HG03280 (cell line): ENCODE data around the gene MKNK2.
"Not testable (repeated sequence)": the region's sequence is repeated elsewhere in the genome, so short reads cannot be mapped to it uniquely, and the experiment has no call there.

Experiments used
- ATAC-seq: cut with Tn5 transposase; IDR thresholded peaks from one replicate; pipeline ENCODE4 v1.9.1; 2021; ENCODE audit warnings: mild to moderate bottlenecking, moderate library complexity; ENCODE audit not compliant: unreplicated experiment

Gene MKNK2

DNA sequence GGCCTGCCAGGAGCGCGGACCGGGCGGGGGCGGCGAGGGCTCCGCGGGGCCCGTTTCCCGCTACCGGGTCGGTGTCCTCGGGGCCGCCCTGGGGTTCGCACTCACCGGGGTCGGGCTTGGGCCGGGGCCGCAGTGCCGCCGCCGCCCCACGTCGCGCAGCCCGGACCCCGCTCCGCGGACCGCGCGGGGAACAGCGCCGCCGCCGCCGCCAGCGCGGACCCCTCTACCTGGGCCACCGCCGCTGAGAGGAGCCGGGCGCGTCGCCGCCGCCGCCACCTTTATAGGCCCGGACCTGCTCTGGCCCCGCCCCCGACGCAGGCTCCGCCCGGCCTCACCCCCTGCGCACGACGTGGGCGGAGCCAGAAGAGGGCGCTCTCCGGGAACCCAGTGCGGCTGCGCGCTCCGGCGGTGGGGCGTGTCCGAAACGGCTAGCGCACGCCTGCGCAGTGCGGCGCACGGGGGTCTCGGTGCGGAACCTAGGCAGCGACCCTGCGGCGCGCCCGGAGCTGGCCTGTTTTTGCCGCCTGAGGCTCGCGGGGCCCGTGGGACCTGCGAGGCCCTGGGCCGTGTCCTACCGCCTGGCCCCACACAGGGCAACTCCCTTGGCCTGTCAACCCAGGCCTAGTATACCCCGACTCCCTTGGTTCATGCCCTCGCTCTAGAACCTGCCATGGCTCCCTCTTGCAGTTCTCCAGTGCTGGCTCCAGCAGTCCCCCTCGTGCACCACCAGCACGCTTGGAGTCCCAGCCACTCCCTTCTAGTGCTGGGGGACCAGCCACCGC lies at the start of gene MKNK2:
Gene MKNK2, minus strand, starts transcription at position 254 of the 782 bp plus-strand sequence. CDS start 393 bp downstream, outside the sequence.
- peak; percentile 56 for ATAC-seq

DNA sequence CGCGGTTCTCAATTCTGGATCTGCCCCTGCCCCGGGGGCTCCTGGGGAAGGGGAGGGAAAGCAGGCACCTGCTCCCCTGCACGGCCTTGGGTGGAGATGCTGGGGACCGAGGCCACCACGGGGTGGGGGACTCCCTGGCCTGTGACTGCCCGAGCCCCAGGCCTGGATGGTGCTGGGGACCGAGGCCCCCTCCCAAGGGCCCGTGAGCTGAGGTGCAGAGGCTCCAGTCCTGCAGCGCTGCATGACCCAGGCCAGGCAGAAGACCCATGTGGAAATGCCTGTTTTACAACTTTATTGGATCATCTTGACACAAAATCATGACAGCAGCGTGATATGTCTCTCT lies 49.6 kb upstream of the MKNK2 start:
- ATAC-seq, result no peak

DNA sequence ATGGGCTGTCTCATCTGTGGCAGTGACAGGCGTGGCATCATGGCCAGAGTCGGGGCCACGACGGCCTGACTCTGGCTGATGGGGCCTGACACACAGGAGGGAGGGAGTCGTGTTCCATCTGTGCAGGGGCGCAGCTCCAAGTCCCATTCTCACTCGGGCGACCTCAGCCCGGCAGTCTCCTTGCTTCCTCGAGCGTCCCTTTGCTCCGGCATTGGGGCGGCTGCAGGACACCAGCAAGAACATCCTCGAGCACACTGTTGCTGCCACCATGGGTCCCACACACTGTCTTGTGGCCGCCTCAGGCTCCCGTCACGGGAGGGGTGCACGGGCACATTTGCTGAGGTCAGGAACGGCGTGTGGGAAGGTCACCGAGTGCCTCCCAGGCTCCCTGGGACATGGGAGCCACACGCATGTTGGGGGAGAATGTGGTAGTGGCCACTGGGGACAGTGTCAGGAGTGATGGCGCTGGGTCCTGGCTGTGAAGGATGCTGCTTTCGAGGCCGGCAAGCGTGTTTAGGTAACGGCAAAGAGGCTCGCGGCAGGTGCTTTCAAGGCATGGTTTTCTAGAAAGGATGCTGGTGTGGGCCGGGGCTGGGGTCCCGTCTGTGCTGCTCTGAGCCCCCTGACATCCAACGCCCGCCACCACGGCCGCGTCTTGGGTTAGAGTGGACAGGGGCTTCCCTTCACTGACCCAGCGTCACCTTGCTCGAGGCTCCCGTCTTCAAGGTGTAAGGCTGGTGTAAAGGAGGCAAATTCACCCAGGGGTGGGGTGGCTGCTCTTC lies 49.1 kb upstream of the MKNK2 start:
- no peak for ATAC-seq

DNA sequence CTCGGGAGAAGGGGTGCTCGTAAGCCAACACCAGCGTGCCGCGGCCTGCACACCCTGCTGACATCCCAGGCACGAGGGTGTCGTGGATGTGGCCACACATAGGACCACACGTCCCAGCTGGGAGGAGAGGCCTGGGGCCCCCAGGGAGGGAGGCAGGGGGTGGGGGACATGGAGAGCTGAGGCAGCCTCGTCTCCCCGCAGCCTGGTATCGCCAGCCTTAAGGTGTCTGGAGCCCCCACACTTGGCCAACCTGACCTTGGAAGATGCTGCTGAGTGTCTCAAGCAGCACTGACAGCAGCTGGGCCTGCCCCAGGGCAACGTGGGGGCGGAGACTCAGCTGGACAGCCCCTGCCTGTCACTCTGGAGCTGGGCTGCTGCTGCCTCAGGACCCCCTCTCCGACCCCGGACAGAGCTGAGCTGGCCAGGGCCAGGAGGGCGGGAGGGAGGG lies 48.0 kb upstream of the MKNK2 start:
- ATAC-seq, result no peak

DNA sequence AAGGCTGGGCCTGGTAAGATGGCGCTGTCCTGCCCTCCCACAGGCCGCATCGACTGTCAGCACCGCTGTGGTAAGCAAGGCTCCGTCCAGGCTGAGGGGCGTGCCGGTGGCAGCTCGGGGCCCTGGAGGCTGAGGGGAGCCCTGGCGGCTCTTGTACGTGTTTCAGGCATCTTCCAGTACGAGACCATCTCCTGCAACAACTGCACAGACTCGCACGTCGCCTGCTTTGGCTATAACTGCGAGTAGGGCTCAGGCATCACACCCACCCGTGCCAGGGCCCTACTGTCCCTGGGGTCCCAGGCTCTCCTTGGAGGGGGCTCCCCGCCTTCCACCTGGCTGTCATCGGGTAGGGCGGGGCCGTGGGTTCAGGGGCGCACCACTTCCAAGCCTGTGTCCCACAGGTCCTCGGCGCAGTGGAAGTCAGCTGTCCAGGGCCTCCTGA lies 46.9 kb upstream of the MKNK2 start:
- ATAC-seq, result no peak

DNA sequence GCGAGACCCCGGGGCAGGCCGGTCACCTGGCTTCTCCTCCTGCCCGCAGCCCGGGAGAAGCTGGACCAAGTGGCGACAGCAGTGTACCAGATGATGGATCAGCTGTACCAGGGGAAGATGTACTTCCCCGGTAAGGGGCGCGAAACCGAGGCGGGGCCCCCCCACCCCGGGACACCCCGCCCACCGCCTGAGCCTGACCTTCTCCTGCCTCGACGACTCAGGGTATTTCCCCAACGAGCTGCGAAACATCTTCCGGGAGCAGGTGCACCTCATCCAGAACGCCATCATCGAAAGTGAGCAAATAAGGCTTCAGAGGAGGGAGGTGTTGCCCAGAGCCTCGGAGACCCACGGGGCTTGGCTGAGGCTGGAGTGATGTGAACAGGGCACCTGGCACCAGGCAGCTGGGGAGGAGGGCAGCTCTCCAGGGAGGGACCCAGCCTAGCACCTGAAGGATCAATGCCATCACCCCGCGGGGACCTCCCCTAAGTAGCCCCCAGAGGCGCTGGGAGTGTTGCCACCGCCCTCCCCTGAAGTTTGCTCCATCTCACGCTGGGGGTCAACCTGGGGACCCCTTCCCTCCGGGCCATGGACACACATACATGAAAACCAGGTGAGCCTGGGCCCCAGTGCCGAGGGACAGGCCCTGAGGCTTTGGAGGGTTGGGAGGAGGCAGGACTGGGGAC lies 46.3 kb upstream of the MKNK2 start:
- no peak for ATAC-seq

DNA sequence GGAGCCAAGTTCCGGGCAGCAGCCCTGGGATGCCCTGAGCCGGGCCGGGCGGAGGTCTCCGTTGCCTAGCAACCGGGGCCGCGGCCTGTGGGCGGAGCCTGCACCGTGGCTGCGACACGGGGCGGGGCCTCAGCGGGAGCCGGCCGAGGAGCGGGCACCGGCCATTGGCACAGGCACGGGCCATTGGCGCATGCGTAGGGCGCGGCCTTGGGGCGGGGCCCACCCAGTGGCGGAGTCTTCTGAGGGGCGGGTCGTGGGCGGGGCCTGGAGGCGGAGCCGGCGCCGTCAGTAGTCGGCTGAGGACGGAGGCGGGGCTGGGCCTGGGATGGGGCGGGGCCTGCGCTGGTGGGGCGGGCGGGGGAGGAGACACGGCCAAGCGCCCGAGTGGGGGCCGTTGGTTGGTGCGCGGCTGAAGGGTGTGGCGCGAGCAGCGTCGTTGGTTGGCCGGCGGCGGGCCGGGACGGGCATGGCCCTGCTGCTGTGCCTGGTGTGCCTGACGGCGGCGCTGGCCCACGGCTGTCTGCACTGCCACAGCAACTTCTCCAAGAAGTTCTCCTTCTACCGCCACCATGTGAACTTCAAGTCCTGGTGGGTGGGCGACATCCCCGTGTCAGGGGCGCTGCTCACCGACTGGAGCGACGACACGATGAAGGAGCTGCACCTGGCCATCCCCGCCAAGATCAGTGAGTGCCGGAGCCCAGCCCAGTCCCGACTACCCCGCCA lies 45.6 kb upstream of the MKNK2 start, which contains the start of gene IZUMO4:
Gene IZUMO4, plus strand, starts transcription at position 436 of the 723 bp plus-strand sequence. Its CDS starts 31 bp downstream, at position 467.
- peak; percentile 68 for ATAC-seq

DNA sequence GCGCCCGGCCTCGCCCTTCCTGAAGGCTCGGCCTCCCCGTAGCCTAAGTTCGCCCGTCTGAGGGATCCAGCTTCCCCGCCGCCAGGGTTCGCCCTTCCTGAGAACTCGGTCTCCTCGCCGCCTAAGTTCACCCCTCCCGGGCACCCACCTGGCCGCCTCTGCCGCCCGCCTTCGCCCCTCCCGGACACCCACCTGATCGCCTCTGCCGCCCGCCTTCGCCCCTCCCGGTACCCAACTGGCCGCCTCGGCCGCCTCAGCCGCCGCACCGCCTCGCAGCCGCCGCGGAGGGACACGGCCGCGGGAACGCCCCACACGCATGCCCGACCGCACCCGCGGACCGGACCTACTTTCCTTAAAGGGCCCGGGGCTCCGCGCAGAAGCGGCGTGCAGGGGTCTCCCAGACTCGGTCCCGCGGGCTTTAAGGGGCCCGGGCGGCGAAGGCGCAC lies 45.0 kb upstream of the MKNK2 start, which contains the start of gene MOB3A:
Gene MOB3A, minus strand, starts transcription at position 293 of the 446 bp plus-strand sequence. CDS start 17,766 bp downstream, outside the sequence.
- no peak for ATAC-seq

DNA sequence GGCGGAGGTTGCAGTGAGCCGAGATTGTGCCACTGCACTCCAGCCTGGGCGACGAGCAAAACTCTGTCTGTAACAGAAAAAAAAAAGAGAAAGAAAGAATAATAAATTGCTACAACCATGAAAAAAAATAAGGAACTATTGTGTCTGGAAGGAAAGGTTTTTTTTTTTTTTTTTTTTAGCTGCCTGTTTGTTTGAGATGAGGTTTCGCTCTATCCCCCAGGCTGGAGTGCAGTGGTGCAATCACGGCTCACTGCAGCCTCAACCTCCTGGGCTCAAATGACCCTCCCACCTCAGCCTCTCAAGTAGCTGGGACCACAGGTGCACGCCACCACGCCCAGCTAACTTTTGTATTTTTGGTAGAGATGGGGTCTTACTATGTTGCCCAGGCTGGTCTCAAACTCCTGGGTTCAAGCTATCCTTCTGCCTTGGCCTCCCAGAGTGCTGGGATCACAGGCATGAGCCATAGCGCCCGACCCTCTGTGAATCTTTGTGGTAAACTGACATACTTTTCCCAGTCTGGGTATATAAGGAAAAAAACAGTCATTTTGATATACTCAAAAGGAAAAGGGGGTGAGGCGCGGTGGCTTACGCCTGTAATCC lies 41.0 kb upstream of the MKNK2 start:
- ATAC-seq, result not testable (repeated sequence)

DNA sequence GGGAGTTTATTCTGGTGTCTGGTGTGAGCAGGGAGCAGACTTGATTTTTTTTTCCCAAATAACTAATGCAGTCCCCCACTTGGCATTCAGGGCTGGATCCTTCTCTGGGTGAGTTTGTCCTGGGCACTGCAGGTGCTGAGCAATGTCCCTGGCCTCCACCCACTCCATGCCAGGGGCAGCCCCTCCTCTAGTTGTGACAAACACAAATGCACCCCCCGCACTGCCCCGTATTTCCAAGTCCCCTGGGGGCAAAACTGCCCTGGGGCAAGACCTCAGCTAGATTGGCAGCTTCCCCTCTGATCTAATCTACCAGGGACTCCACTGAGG lies 38.6 kb upstream of the MKNK2 start:
- ATAC-seq, result no peak

DNA sequence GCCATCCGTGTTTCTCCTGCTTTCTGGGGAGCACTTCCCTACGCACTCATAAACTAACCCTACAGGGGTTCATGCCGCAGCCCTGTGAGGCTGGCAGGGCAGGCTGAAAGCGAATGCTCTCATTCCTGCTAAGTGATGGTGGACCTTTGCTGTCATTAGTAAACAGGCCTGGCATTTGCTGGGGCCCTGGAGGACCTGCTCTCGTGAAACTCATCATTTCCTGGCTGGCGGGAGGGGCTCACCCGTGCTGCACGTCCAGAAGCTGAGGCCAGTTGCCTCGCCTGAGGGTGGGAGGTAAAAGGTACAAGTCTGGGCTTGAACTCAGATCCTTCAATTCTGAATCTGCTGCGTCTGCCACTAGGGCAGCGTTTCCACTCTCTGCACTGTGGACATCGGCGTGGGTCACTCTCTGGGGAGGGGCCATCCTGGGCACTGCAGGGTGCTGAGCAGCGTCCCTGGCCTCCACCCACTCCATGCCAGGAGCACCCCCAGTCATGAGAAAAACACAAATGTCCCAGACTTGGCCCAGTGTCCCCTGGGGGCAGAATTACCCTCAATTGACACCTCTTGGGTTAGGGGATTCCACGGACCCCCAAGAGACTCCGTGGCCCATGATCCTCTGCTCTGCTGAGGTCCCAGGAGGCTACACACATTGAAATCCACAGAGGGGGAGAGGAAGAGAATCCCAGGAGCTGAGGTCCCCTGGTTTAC lies 38.1 kb upstream of the MKNK2 start:
- ATAC-seq, result no peak

DNA sequence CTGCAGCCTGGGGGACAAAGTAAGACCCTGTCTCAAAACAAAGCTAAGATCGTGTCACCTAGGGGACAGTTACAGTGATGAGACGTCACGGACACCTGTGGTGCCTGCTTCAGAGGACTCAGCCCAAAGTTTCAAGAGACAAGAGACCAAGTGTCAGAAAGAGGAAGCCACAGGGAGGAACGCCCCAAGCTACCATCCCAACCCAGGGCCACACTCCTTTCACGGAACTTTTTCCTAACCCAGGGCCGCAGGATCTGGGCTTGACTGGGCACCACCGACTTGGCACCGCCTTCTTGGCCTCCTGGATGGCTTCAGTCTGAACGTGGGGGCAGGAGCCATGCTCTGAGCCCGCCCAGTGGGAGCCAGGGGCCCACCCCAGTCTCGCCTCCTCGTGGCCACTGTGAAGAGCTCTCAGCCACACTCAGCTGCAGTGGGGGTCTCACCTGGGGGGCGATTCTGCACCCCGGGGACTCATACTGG lies 36.6 kb upstream of the MKNK2 start:
- ATAC-seq, result peak; percentile 28

DNA sequence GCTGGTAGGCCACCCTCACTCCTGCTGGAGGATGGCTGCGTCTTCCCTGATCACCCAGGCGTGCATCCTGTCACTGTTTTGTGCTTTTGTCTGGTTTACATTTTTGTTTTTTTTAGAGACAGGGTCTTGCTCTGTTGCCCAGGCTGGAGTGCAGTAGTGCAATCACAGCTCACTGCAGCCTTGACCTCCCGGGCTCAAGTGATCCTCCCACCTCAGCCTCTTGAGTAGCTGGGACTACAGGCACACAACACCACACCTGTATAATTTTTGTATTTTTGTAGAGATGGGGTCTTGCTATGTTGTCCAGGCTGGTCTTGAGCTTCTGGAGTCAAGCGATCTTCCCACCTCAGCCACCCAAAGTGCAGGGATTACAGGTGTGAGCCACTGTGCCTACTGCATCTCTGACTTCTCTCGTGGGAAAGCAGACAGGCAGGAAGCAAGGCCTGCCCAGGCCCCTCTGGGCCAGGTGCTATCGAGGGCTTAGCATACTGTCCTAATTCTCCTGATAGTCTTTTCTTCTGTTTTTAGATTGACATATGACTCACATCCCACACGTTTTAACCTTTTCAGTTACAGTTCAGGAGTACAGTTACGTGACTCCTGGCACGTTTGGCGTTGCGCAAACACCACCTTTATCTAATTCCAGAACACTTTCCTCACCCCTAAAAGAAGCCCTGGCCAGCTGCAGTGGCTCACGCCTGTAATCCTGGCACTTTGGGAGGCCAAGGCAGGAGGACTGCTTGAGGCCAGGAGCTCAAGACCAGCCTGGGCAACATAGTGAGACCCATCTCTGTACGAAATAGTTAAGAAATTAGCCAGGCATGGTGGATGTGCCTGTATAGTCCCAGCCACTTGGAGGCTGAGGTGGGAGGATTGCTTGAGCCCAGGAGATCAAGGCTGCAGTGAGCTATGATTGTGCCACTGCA lies 35.9 kb upstream of the MKNK2 start:
- ATAC-seq, result peak; percentile 22

DNA sequence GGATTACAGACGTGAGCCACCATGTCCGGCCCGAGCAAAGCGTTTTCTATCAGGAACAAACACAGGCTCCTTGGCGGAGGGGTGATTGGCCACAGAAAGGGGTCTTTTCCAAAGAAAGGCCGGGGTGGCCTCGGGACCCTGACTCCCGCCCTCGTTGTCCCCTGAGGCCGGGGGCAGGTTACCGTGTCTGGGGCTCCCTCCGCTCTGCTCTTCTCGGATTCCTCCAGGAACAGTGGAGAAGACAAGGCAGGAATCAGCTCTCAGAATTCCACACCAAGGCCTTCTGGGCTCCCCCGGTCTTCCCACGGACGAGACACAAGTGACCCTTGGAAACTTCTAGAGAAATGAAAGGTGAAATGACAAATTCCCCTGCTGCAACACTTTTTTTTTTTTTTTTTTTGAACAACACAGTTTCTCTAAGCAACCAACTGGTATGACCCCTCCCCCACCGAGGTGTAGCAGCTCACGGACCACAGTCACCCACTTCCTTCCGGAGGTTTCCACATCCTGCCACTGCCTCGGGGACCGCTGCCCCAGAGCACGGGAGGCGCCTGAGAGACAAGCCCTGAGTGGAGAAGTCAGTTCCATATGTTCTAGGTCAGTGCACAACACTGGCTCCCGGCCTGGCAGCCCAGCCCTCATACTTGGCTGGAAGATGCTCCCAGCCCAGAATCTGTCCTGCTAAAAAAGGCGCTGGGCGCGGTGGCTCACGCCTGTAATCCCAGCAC lies 34.1 kb upstream of the MKNK2 start:
- peak; percentile 39 for ATAC-seq

DNA sequence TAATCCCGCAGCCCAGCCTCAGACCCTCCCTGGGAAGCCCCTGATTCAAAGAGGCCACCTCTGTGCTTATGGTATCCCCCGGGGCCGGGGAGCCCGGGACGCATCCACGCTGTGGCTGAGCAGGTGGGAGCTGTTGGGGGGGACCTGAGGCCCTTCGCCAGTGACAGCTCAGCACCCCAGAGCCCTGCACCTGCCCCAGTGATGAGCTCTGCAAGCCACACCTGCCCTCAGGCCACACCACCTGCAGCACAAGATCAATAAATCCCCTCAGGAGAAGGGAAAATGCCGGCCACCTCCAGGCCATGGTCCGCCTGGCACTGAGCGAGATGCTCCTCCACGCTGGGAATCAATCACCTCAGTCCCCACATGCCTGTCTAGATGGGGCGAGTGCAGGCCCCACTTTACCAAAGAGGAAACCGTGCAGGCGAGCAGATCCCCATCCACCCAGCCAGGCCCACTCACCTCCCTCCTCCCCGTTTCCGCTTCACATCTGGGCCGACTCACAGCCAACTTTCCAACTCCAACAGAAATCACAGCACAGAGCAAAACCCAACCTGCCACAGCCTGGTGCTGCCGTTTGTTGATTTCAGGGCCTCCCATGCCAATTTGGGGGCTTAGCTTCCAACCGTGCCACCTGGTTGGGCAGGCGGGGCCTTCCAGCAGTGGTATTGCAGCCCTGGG lies 32.3 kb upstream of the MKNK2 start:
- ATAC-seq, result no peak

DNA sequence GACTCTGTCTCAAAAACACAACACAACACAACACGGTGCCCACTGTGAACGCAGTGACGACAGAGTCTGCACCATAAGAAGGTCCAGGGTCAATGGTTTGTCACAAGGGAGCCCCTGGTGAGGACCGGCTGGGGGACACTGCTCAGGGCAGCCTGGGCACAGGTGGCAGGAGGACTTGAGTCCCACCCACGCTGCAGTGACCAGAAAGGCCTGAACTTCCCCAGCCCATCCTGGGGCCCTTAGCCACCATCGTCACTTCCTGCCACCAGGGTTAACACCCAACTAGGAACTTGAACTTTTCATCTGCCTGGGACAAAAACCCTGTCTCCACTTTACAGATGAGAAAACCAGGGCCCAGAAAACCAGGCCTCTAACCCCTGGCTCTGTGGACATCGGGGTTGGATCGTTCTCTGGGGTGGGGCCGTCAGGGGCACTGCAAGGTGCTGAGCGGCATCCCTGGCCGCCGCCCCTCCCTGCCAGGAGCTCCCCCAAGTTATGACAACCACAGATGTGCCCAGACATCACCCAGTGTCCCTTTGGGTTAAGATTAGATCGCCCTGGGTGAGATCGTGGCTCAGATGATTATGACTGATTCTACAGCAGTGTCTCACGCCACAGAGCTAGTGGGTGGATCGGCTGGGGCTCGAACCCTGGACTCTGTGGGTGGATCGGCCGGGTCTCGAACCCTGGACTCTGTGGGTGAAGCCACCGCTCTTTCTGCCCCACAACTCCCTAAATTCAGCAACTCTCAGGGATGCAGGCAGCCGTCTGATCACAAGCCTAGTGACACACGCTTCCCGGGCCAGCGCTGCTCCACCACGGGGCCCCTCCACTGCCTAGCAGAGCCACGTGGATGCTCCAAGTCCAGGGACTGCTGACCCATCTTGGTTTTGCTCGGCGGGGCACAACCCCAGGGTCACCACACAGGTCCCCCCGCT lies 31.1 kb upstream of the MKNK2 start:
- ATAC-seq, result no peak
